ENCODE measurements around the gene MICAL2.
A peak's percentile ranks its signal among the peaks of the same experiment; 100 is the strongest.

The MICAL2 gene

GRCh38 chr11:12076840-12077534 is 33.4 kb upstream of the MICAL2 start:
- DNase-seq (ENCODE audit: low read depth), result peak; percentile 70
- no peak overlapping the region for H3K4me3 ChIP-seq (ENCODE audit: low read length)
- no peak for TF ChIP-seq CTCF (IDR thresholded peaks at IDR 0.05; ENCODE audit: insufficient read depth, low read depth, low read length, missing control alignments)

DNA sequence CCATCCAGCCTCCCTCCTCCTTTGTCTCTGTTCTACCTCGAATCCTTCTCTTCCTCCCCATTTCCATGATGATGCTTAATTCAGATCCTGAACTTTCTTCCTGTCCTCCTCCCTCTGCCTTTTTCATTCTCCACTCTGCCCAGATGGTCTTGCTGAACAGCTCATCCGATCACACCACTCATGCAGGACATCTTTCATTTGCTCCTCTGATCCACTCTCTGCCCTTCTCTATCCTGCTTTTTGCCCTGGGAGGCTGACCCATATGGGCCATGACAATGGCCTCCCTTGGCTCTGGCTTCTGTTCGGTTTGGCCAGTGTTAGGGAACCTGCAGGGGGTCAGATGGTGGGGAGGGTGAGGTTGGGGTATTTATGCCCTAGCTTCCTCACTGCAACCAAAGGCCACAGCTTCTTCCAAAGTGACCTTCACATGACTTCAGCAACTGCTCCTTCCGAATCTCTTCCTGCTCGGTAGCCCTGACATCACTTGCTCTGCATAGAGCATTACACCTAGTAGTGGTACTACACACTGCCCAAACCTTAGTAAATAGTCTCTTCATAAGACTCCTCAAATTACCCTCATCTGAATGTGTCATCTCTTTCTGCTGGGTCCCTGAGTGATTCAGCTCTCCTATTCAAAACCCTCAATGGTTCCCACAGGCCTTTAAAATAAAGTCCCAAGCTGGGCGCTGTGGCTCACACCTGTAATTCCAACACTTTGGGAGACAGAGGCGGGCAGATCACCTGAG is 32.7 kb upstream of the MICAL2 start:
- DNase-seq (ENCODE audit: low read depth), result peak; percentile 66
- no peak overlapping the region for H3K4me3 ChIP-seq (ENCODE audit: low read length)
- no peak for TF ChIP-seq CTCF (IDR thresholded peaks at IDR 0.05; ENCODE audit: insufficient read depth, low read depth, low read length, missing control alignments)

GRCh38 chr11:12079726-12080556 is 30.4 kb upstream of the MICAL2 start:
- no peak overlapping the region for H3K4me3 ChIP-seq (ENCODE audit: low read length)
- peak; percentile 98 for DNase-seq (ENCODE audit: low read depth)
- no peak for TF ChIP-seq CTCF (IDR thresholded peaks at IDR 0.05; ENCODE audit: insufficient read depth, low read depth, low read length, missing control alignments)

GRCh38 chr11:12083380-12083779 is 27.0 kb upstream of the MICAL2 start:
- TF ChIP-seq CTCF (IDR thresholded peaks at IDR 0.05; ENCODE audit: insufficient read depth, low read depth, low read length, missing control alignments), result no peak
- DNase-seq (ENCODE audit: low read depth), result no peak
- H3K4me3 ChIP-seq (ENCODE audit: low read length), result no peak overlapping the region

- DNase-seq (ENCODE audit: low read depth), result no peak
- TF ChIP-seq CTCF (IDR thresholded peaks at IDR 0.05; ENCODE audit: insufficient read depth, low read depth, low read length, missing control alignments), result no peak
- H3K4me3 ChIP-seq (ENCODE audit: low read length), result no peak overlapping the region
These were observed 26.1 kb upstream of the MICAL2 start for GRCh38 chr11:12084256-12084655.

GRCh38 chr11:12085371-12086251 is 24.8 kb upstream of the MICAL2 start:
- no peak overlapping the region for H3K4me3 ChIP-seq (ENCODE audit: low read length)
- no peak for DNase-seq (ENCODE audit: low read depth)
- no peak for TF ChIP-seq CTCF (IDR thresholded peaks at IDR 0.05; ENCODE audit: insufficient read depth, low read depth, low read length, missing control alignments)

Data from epithelial cell of esophagus (primary cell).